GM18951 (cell line): ENCODE results near the gene ADAMTS15.

Source experiments
- POLR2A ChIP-seq: IDR thresholded peaks from 4 replicates; pipeline ENCODE4 v1.6.1; 2011; ENCODE audit warnings: mild to moderate bottlenecking; ENCODE audit not compliant: insufficient read length, insufficient read depth; ENCODE audit errors: extremely low read depth
- in situ Hi-C: fragments of 300-500 bp; cut with MboI; formaldehyde crosslinking; loops from one replicate; pipeline ENCODE4 v1.12.0; 2022; ENCODE audit warnings: low sequenced_read_pairs, mixed read lengths, inconsistent platforms; ENCODE audit not compliant: unreplicated experiment

ADAMTS15 gene

DNA sequence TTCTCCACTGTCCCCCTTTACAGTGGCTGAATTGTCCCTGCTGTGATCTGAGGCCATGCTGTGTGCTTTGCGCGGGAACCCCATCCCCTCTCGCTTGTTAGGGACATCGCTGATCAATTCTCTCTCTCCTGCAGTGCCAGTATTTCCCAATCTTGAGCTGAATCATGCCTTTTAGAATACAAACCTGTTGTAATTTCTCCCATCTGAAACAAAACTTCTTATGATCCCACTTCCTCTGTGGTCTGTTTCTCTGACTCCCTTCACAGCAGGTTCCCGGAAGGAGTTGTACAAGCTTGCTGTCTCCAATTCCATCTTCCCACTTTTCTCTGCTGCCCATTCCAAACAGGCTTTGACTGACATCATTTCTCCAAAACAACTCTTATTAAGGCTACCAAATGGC lies 16.8 kb downstream of the ADAMTS15 start:
- in situ Hi-C loops, result no loop called here

GRCh38 chr11:130467116-130467900 lies 18.9 kb downstream of the ADAMTS15 start:
- in situ Hi-C loops, result no loop called here

More for the DNA sequence above, 16.8 kb downstream of the ADAMTS15 start:
- no peak for TF ChIP-seq POLR2A

DNA sequence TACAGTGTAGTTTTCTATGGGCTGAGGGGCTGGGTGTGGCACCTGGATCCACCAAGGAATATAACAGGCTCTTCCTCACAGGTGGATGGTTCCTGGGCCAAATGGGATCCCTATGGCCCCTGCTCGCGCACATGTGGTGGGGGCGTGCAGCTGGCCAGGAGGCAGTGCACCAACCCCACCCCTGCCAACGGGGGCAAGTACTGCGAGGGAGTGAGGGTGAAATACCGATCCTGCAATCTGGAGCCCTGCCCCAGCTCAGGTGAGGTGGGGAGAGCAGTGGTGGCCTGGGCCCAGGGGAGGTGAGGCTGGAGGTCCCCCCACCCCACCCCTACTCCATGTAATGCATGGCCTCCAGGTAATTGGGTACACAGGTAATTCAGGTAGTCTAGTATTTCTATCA lies 20.7 kb downstream of the ADAMTS15 start:
- TF ChIP-seq POLR2A, result no peak
- in situ Hi-C loops, result no loop called here

More at GRCh38 chr11:130467116-130467900, 18.9 kb downstream of the ADAMTS15 start:
- no peak for TF ChIP-seq POLR2A

DNA sequence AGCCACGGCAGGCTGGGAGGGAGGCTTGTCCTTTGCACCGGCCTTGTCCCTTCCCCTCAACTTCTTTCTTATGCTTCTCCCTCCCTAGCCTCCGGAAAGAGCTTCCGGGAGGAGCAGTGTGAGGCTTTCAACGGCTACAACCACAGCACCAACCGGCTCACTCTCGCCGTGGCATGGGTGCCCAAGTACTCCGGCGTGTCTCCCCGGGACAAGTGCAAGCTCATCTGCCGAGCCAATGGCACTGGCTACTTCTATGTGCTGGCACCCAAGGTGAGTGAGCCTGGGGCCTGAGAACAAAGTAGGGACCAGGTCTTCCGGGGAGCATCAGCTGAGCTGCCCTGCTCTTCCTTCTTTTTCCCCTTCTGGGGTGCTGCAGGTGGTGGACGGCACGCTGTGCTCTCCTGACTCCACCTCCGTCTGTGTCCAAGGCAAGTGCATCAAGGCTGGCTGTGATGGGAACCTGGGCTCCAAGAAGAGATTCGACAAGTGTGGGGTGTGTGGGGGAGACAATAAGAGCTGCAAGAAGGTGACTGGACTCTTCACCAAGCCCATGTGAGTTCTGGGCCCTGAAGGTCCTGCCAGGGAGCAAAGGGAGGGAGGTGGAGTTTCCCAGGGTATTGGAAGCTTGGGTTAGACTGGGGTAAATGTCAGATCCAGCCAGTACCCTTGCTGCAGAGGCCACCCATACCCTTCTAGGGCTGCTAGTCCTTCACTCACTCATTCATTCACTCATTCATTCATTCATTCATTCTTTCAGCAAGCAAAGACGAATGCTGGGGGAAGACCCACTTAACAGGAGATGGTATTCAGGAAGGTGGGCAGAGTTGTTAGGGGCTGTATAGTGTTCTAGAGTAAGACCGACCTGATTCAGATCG lies 22.6 kb downstream of the ADAMTS15 start:
- in situ Hi-C loops, result no loop called here
- TF ChIP-seq POLR2A, result no peak

DNA sequence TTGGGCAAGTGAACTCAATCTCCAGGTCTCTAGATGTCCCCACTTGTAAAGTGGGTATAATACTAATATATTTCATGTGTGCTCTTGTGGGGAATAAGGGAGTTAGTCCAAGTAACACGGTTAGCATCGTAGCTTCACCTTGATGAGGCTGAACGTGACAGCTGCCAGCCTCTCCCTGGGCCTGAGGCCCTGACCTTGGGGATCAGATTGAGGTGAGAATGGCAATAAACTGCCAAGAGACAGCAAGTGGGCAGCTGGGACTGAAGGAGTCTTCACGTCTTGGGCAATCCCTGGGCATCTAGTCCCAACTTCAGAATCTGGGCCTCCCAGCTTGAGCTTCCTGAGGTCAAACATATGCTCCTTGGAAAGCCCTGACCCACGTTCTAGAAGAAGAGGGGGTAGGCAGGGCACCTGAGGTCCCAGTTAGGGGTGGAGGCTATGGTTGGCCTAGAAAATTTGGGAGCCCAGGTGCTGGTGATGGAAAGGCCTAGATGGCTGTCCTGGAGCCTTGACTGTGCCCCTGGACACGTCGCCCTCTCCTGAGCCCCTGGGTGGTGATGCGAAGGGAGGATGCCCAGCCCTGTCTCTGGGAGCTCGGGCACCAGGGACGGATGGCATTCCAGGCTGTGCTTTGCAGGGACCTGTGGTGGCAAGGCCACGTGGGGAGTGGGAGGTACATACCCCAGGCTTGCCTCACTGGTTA lies 23.4 kb downstream of the ADAMTS15 start:
- TF ChIP-seq POLR2A, result no peak
- in situ Hi-C loops, result no loop called here

GRCh38 chr11:130472434-130472961 lies 24.1 kb downstream of the ADAMTS15 start:
- TF ChIP-seq POLR2A, result no peak
- in situ Hi-C loops, result no loop called here

- in situ Hi-C loops, result no loop called here
- TF ChIP-seq POLR2A, result no peak
Measured at GRCh38 chr11:130473056-130473794, 24.8 kb downstream of the ADAMTS15 start.

GRCh38 chr11:130473795-130474377 lies 25.4 kb downstream of the ADAMTS15 start:
- no peak for TF ChIP-seq POLR2A
- in situ Hi-C loops, result no loop called here

DNA sequence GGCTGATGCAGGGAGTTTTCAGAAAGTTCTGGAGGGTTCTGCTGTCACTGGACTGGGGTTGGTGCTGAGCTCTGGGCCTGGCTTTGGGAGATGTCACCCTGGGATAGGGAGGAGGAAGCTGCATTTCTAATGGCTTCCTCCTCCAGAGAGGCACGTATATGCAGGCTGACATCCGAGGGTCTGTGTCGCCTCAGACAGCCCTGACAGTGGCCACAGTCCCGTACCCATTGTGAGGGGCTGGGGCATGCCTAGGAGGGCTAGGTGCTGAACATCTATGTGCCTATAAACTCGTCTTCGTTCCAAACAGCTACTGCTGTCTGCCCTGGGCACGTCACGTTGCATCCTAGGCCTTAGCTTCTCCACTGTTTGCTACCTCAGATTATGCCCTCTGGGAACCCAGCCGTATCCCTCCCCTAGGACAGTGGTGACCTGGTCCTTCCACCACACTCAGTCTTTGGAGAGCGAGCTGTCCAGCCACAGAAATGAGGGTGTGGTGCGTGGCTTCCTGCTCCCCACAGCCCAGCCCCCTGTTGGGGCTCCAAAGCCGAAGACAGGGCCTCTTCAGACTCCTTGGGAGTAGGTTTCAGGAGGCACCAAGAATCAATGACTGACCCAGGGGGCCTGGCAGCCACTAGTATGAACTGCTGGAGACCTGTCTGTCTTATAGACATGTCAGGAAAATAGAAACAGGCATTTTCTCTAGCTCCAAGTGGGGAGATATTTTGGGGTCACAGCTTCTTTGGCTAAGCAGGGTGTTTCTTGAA lies 26.4 kb downstream of the ADAMTS15 start:
- no peak for TF ChIP-seq POLR2A
- in situ Hi-C loops, result no loop called here

GRCh38 chr11:130475426-130476053 lies 27.1 kb downstream of the ADAMTS15 start:
- in situ Hi-C loops, result no loop called here
- no peak for TF ChIP-seq POLR2A
